CD14-positive monocyte (primary cell): ENCODE measurements around the gene C1RL. TPM values are rescaled to one million over a fixed set of nuclear protein-coding genes. Genes with fewer than 3 reads are reported as not detected.

Experiments used
- DNase-seq, 3 donors: peaks; one replicate each; pipeline ENCODE4 v3.0.0-alpha.2; 2011 to 2022
- H2AFZ ChIP-seq: 2 replicates; pipeline ENCODE4 v1.6.0; 2012; ENCODE audit warnings: mild to moderate bottlenecking, low read depth, low read length, inconsistent platforms; ENCODE audit not compliant: insufficient read depth, poor library complexity, severe bottlenecking
- H3K27ac ChIP-seq, 2 donors: 1 replicate in 1 of 2; 2 replicates in 1 of 2; pipeline ENCODE4 v1.5.1; 2012 to 2013; ENCODE audit warnings: low read length in 2 of 2, control low read depth in 1 of 2, inconsistent platforms in 1 of 2, low read depth in 1 of 2, mild to moderate bottlenecking in 1 of 2
- H3K27me3 ChIP-seq, 2 donors: one replicate each; pipeline versions ENCODE4 v1.6.0 to v1.6.1; 2011 to 2013; ENCODE audit warnings: low read length in 2 of 2; ENCODE audit not compliant: control insufficient read depth in 2 of 2, insufficient read depth in 2 of 2
- H3K36me3 ChIP-seq, 2 donors: replicated peaks in 1 of 2; 1 replicate in 1 of 2; 2 replicates in 1 of 2; pipeline versions ENCODE4 v1.5.1 to v1.6.1; 2012 to 2013; ENCODE audit warnings: low read length in 2 of 2, control low read depth in 1 of 2, inconsistent platforms in 1 of 2, mild to moderate bottlenecking in 1 of 2; ENCODE audit not compliant: insufficient read depth in 2 of 2, control insufficient read depth in 1 of 2
- H3K4me1 ChIP-seq, 2 donors: 1 replicate in 1 of 2; 2 replicates in 1 of 2; pipeline versions ENCODE4 v1.5.1 to v1.6.1; 2012 to 2013; ENCODE audit warnings: low read length in 2 of 2, control low read depth in 1 of 2, inconsistent platforms in 1 of 2, mild to moderate bottlenecking in 1 of 2, moderate library complexity in 1 of 2; ENCODE audit not compliant: insufficient read depth in 2 of 2, control insufficient read depth in 1 of 2
- H3K4me2 ChIP-seq: replicated peaks from 2 replicates; pipeline ENCODE3; 2012; ENCODE audit warnings: low read length, moderate library complexity, mild to moderate bottlenecking; ENCODE audit not compliant: poor library complexity, severe bottlenecking; ENCODE audit errors: extremely low read depth
- H3K4me3 ChIP-seq, 3 experiments: fragments of 200-600 bp in 1 of 3; sonication (generic) in 1 of 3; replicated peaks in 1 of 3; 1 replicate in 2 of 3; 2 replicates in 1 of 3; pipeline ENCODE4 v1.5.1; 2011 to 2013; ENCODE audit warnings: low read length in 3 of 3, mild to moderate bottlenecking in 3 of 3, control low read depth in 2 of 3, low read depth in 2 of 3, inconsistent platforms in 1 of 3, moderate library complexity in 1 of 3
- H3K79me2 ChIP-seq: 2 replicates; pipeline ENCODE4 v1.6.0; 2012; ENCODE audit warnings: mild to moderate bottlenecking, control low read depth, inconsistent platforms, low read length, moderate library complexity; ENCODE audit not compliant: insufficient read depth
- H3K9ac ChIP-seq: 2 replicates; pipeline ENCODE4 v1.6.0; 2017; ENCODE audit warnings: low read length, mild to moderate bottlenecking; ENCODE audit not compliant: insufficient read depth, poor library complexity, severe bottlenecking
- H3K9me3 ChIP-seq, 2 donors: replicated peaks in 1 of 2; 1 replicate in 1 of 2; 2 replicates in 1 of 2; pipeline versions ENCODE4 v1.5.1 to v1.6.1; 2012 to 2013; ENCODE audit warnings: low read length in 2 of 2, control low read depth in 1 of 2; ENCODE audit not compliant: control insufficient read depth in 1 of 2, insufficient read depth in 1 of 2
- H4K20me1 ChIP-seq: 2 replicates; pipeline ENCODE4 v1.6.0; 2012; ENCODE audit warnings: mild to moderate bottlenecking, low read length, control low read depth, moderate library complexity; ENCODE audit not compliant: insufficient read depth
- H3K27ac Mint-ChIP-seq, 7 donors: one replicate each; pipeline ENCODE4 v1.8.0; 2020; ENCODE audit warnings: mild to moderate bottlenecking in 7 of 7, mixed read lengths in 7 of 7, moderate library complexity in 6 of 7, inconsistent platforms in 2 of 7
- H3K27me3 Mint-ChIP-seq, 3 donors: one replicate each; pipeline ENCODE4 v1.8.0; 2021 to 2022; ENCODE audit warnings: low read depth in 3 of 3, mild to moderate bottlenecking in 3 of 3, mixed read lengths in 3 of 3, moderate library complexity in 3 of 3, inconsistent platforms in 1 of 3
- H3K36me3 Mint-ChIP-seq, 2 donors: one replicate each; pipeline ENCODE4 v1.8.0; 2020; ENCODE audit warnings: mixed read lengths in 2 of 2, inconsistent platforms in 1 of 2, mild to moderate bottlenecking in 1 of 2
- H3K4me1 Mint-ChIP-seq: one replicate; pipeline ENCODE4 v1.8.0; 2020; ENCODE audit warnings: mild to moderate bottlenecking, mixed read lengths
- H3K4me3 Mint-ChIP-seq, 2 donors: one replicate each; pipeline ENCODE4 v1.8.0; 2020; ENCODE audit warnings: mild to moderate bottlenecking in 2 of 2, mixed read lengths in 2 of 2, moderate library complexity in 1 of 2
- H3K9me3 Mint-ChIP-seq, 7 donors: one replicate each; pipeline ENCODE4 v1.8.0; 2020 to 2022; ENCODE audit warnings: mixed read lengths in 7 of 7, mild to moderate bottlenecking in 6 of 7, moderate library complexity in 6 of 7, inconsistent platforms in 2 of 7
- WGBS: methylation state at CpG from one replicate; pipeline ENCODE4 v1.1.5; 2013; ENCODE audit warnings: missing lambda C conversion rate; ENCODE audit not compliant: insufficient coverage; 5-methylcytosine and 5-hydroxymethylcytosine counted together
- intact Hi-C, 2 donors: fragments of 100-400 bp; cut with micrococcal nuclease; formaldehyde crosslinking; loops; one replicate each; pipeline versions ENCODE4 v1.15.0 to v1.15.1; 2023
- polyA plus RNA-seq, 3 donors: library from polyadenylated mRNA; depleted of rRNA in 1 of 3; unstranded in 2 of 3; stranded (reverse) in 1 of 3; fragments of 300-500 nt in 2 of 3; fragments of >200 nt in 1 of 3; fragmentation: Illumina TruSeq in 2 of 3; gene quantifications; 1 replicate in 2 of 3; 2 replicates in 1 of 3; pipeline ENCODE4 v1.2.3, GENCODE V29; 2012 to 2021
- TF ChIP-seq, protein P1 (sequence below): fragments of 200-600 bp; IDR thresholded peaks from one replicate; pipeline ENCODE4 v1.8.0; 2022; ENCODE audit warnings: antibody characterized with exemption, mild to moderate bottlenecking

C1RL gene
- polyA plus RNA-seq, 3 donors: 4.8 to 27.9 (median 5.6) TPM

DNA sequence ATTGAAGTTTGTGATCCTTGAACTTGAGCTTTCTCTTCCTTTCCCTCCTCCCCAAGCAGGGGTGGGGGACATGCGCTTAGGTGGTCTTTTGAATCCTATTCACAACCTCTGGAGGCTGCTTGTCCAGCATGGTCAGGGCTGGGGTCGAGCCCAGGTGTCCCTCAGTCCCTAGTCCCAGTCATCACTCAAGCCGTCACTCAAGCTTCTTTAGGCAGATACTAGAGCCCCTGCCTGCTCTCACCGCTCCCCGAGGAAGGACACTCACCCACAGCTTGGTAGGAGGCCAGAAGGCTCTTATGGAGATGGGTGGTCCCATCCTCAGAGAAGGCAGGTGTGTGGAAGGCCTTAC is 532 bp upstream of the C1RL start:
- Histone ChIP-seq H2AFZ (peak overlapping the region; percentile 44), H3K9ac (peak overlapping the region; percentile 7), H3K79me2 (peaks cover 29% of the 10 kb centered on the region), H3K4me3 (peak overlapping the region in 1 of 3 experiments; percentile 85), H3K4me2 (peak overlapping the region; percentile 90), H3K27ac (no peak overlapping the region), H3K4me1 (peaks cover 18 to 19% of the 10 kb centered on the region in 2 donors), H3K9me3 (peaks cover 0 to 5% of the 10 kb centered on the region in 2 donors), H4K20me1 (no peaks in the 10 kb centered on the region), H3K27me3 (no peaks in the 10 kb centered on the region), H3K36me3 (peaks cover 3 to 16% of the 10 kb centered on the region in 2 donors)
- H3K36me3 Mint-ChIP-seq: peaks cover 27 to 36% of the 10 kb centered on the region in 2 donors
- H3K4me3 Mint-ChIP-seq: peak overlapping the region; percentile 86 to 94
- H3K27ac Mint-ChIP-seq: peak overlapping the region in 3 of 7 donors; percentile 87 to 97 (median 88)
- peaks cover 33% of the 10 kb centered on the region for H3K4me1 Mint-ChIP-seq
- DNase-seq: no peak
- H3K27me3 Mint-ChIP-seq: peaks cover 0 to 2% (median 0%) of the 10 kb centered on the region in 3 donors
- peaks cover 0 to 10% (median 6%) of the 10 kb centered on the region in 7 donors for H3K9me3 Mint-ChIP-seq
- intact Hi-C loops: loop anchor here (2.0 to 5.0 kb wide), 2 partner anchors 187 to 241 kb away; no protein-coding TSS in a partner anchor
- TF ChIP-seq, protein P1, sequence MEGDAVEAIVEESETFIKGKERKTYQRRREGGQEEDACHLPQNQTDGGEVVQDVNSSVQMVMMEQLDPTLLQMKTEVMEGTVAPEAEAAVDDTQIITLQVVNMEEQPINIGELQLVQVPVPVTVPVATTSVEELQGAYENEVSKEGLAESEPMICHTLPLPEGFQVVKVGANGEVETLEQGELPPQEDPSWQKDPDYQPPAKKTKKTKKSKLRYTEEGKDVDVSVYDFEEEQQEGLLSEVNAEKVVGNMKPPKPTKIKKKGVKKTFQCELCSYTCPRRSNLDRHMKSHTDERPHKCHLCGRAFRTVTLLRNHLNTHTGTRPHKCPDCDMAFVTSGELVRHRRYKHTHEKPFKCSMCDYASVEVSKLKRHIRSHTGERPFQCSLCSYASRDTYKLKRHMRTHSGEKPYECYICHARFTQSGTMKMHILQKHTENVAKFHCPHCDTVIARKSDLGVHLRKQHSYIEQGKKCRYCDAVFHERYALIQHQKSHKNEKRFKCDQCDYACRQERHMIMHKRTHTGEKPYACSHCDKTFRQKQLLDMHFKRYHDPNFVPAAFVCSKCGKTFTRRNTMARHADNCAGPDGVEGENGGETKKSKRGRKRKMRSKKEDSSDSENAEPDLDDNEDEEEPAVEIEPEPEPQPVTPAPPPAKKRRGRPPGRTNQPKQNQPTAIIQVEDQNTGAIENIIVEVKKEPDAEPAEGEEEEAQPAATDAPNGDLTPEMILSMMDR: no peak
- no CpG with 5 or more reads among the region's 5 CpGs for WGBS

DNA sequence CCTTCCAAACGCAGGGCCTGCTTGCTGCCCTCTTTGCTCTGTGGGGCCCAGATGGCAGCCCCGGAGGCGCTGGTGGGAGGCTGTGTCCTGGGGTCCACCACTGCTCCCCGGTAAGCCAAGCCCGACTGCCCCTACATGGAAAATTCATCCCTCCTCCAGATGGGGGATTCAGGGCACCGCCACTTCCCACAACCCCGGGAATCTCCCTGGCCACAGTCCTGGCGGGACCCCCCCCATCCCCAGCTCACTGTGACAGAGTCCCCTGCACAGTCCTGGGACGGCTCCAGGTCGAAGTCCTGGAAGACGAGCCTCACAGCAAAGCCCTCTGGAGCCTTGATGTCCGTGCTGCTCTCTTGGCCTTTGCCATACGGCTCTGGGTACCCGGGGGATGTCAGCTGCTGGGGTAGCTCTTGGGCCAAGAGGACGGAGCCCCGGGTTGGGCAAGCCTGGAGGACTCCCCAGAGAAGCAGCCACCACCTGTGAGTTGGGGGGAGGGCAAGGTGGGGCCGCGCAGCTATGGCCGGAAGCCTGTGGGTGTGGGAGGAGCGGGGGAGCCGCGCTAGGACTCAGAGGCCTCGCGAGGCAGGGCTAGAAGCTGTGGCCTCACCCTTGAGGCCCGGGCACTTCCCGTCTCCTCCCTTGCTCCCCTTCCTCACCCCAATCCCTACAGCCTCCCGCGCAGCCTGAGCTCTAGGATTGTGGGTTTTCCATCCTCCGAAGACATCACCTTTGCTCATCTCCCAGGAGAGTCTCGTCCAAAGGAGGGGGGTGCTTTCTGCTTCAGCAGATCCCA is 815 bp downstream of the C1RL start:
- peaks cover 29% of the 10 kb centered on the region for H3K79me2 ChIP-seq
- peak overlapping the region; percentile 72 to 77 for H3K27ac ChIP-seq
- TF ChIP-seq, protein P1: no peak
- peaks cover 0 to 2% (median 0%) of the 10 kb centered on the region in 3 donors for H3K27me3 Mint-ChIP-seq
- peaks cover 0 to 5% of the 10 kb centered on the region in 2 donors for H3K9me3 ChIP-seq
- H3K36me3 Mint-ChIP-seq: peaks cover 31 to 41% of the 10 kb centered on the region in 2 donors
- H3K9ac ChIP-seq: peak overlapping the region; percentile 62
- H4K20me1 ChIP-seq: peaks cover 9% of the 10 kb centered on the region
- H3K9me3 Mint-ChIP-seq: peaks cover 0 to 10% (median 6%) of the 10 kb centered on the region in 7 donors
- H3K4me1 Mint-ChIP-seq: peaks cover 31% of the 10 kb centered on the region
- H3K4me2 ChIP-seq: peak overlapping the region; percentile 90
- 0% methylated on average over 10 of the region's 30 CpGs for WGBS
- peaks cover 10 to 30% of the 10 kb centered on the region in 2 donors for H3K36me3 ChIP-seq
- H2AFZ ChIP-seq: peak overlapping the region; percentile 92
- H3K27ac Mint-ChIP-seq: peak overlapping the region; percentile 76 to 93 (median 91)
- peak overlapping the region; percentile 60 to 85 (median 79) for H3K4me3 ChIP-seq
- H3K4me1 ChIP-seq: peaks cover 18 to 19% of the 10 kb centered on the region in 2 donors
- H3K27me3 ChIP-seq: no peaks in the 10 kb centered on the region
- peak overlapping the region; percentile 86 to 95 for H3K4me3 Mint-ChIP-seq
- DNase-seq: peak; percentile 42 to 57 (median 46)
- intact Hi-C loops: loop anchor here (2.0 to 5.0 kb wide), 2 partner anchors 186 to 239 kb away; no protein-coding TSS in a partner anchor
